Right lobe of liver (tissue), 6 donors: ENCODE results near the gene TMEM52. TPM values are rescaled to one million over a fixed set of nuclear protein-coding genes. Genes with fewer than 3 reads are reported as not detected.

Source experiments
- ATAC-seq, 4 donors: fragments of 200-7000 bp; cut with Tn5 transposase; one replicate each; pipeline ENCODE4 v1.9.1; 2020; ENCODE audit warnings: mild to moderate bottlenecking in 4 of 4, moderate library complexity in 4 of 4
- DNase-seq, 3 donors: peaks; one replicate each; pipeline ENCODE4 v3.0.0-alpha.2; 2020
- H3K27ac ChIP-seq, 3 donors: fragments of 200-600 bp; one replicate each; pipeline ENCODE4 v1.8.0; 2022
- H3K27me3 ChIP-seq, 2 donors: fragments of 200-600 bp; one replicate each; pipeline ENCODE4 v1.8.0; 2022
- H3K36me3 ChIP-seq, 4 donors: fragments of 200-600 bp; sonication (generic) in 1 of 4; one replicate each; pipeline versions ENCODE4 v1.5.1 to v1.8.0; 2017 to 2022; ENCODE audit warnings: control low read depth in 1 of 4
- H3K4me1 ChIP-seq, 4 donors: fragments of 200-600 bp; sonication (generic) in 1 of 4; one replicate each; pipeline versions ENCODE4 v1.5.1 to v1.8.0; 2017 to 2022; ENCODE audit warnings: control low read depth in 1 of 4
- H3K4me3 ChIP-seq, 3 donors: fragments of 200-600 bp; one replicate each; pipeline ENCODE4 v1.8.0; 2022
- H3K9me3 ChIP-seq, 4 donors: fragments of 200-600 bp; sonication (generic) in 1 of 4; one replicate each; pipeline versions ENCODE4 v1.5.1 to v1.8.0; 2017 to 2022; ENCODE audit warnings: control low read depth in 1 of 4
- CTCF ChIP-seq, 4 donors: fragments of 200-600 bp in 3 of 4; fragments of 450-650 bp in 1 of 4; IDR thresholded peaks; one replicate each; pipeline versions ENCODE4 v1.5.1 to v1.8.0; 2016 to 2022; ENCODE audit warnings: antibody characterized with exemption in 4 of 4, mild to moderate bottlenecking in 2 of 4
- POLR2A ChIP-seq: fragments of 450-650 bp; IDR thresholded peaks from one replicate; pipeline ENCODE4 v1.6.1; 2017; ENCODE audit warnings: antibody characterized with exemption, mild to moderate bottlenecking
- WGBS: methylation state at CpG from one replicate; pipeline ENCODE4 v1.1.6; 2018; ENCODE audit warnings: low coverage, low lambda C conversion rate; ENCODE audit not compliant: insufficient coverage; ENCODE audit errors: missing lambda C conversion rate; 5-methylcytosine and 5-hydroxymethylcytosine counted together
- intact Hi-C, 2 donors: fragments of 100-400 bp; cut with DNase I; formaldehyde crosslinking; loops; one replicate each; pipeline versions ENCODE4 v1.11.2 to v1.14.1; 2022
- total RNA-seq, 6 experiments: library from RNA; depleted of rRNA in 2 of 6; stranded (reverse); fragments of >200 nt in 2 of 6; fragmentation: NEBNext Ultra II Directional in 3 of 6; extraction: Animal tissue kit (Norgen Biotek cat#: 25700) in 3 of 6; gene quantifications; one replicate each; pipeline versions ENCODE4 v1.1.0 to v1.2.4, GENCODE V29; 2016 to 2023
- donor health status: DM: no; HTN: yes; CAD: no.
- donor health status: DM: no; HTN: no; CAD: no.
- donor health status: DM: no; HTN: no; CAD: no.
- donor health status: DM: no; HTN: yes; CAD: no.
- donor health status: DM: no; HTN: yes; CAD: no.

Gene TMEM52
- total RNA-seq, 6 experiments from 2014 or later, result 2.3 to 13.2 (median 6.0) TPM

GRCh38 chr1:1939296-1940122, 20.4 kb upstream of the TMEM52 start:
- Histone ChIP-seq H3K27me3 (no peaks in the 10 kb centered on the region), H3K4me3 (no peak overlapping the region), H3K9me3 (no peaks in the 10 kb centered on the region), H3K27ac (no peak overlapping the region), H3K4me1 (peaks cover 0 to 8% (median 0%) of the 10 kb centered on the region in 4 donors), H3K36me3 (no peaks in the 10 kb centered on the region)
- 83% methylated on average over 12 of the region's 28 CpGs for WGBS
- intact Hi-C loops, result no loop called here
- ATAC-seq, result no peak
- DNase-seq, result peak in 1 of 3 donors; percentile 44
- TF ChIP-seq CTCF (IDR thresholded peaks at IDR 0.05) (no peak), POLR2A (no peak)

- Histone ChIP-seq H3K27me3 (no peaks in the 10 kb centered on the region), H3K9me3 (no peaks in the 10 kb centered on the region), H3K4me3 (no peak overlapping the region), H3K27ac (no peak overlapping the region), H3K4me1 (peaks cover 0 to 8% (median 0%) of the 10 kb centered on the region in 4 donors), H3K36me3 (no peaks in the 10 kb centered on the region)
- ATAC-seq (no peak), DNase-seq (peak in 1 of 3 donors; percentile 22)
- 89% methylated on average over 14 of the region's 24 CpGs for WGBS
- no peak for TF ChIP-seq CTCF (IDR thresholded peaks at IDR 0.05)
- no peak for TF ChIP-seq POLR2A
- intact Hi-C loops, result no loop called here
Measured at GRCh38 chr1:1938613-1939295, 19.7 kb upstream of the TMEM52 start.

GRCh38 chr1:1938276-1938573, 19.1 kb upstream of the TMEM52 start:
- TF ChIP-seq CTCF (IDR thresholded peaks at IDR 0.05) (no peak), POLR2A (no peak)
- Histone ChIP-seq H3K4me3 (no peak overlapping the region), H3K27me3 (no peaks in the 10 kb centered on the region), H3K4me1 (peaks cover 0 to 8% (median 0%) of the 10 kb centered on the region in 4 donors), H3K27ac (no peak overlapping the region), H3K9me3 (no peaks in the 10 kb centered on the region), H3K36me3 (no peaks in the 10 kb centered on the region)
- WGBS, result 72% methylated on average over 5 of the region's 6 CpGs
- ATAC-seq (no peak), DNase-seq (peak in 1 of 3 donors; percentile 25)
- intact Hi-C loops, result no loop called here

GRCh38 chr1:1937549-1938275, 18.6 kb upstream of the TMEM52 start:
- ATAC-seq (no peak), DNase-seq (peak in 1 of 3 donors; percentile 27)
- no peaks in the 10 kb centered on the region for H3K36me3 ChIP-seq

More at GRCh38 chr1:1937549-1938275, 18.6 kb upstream of the TMEM52 start:
- TF ChIP-seq POLR2A (no peak), CTCF (IDR thresholded peaks at IDR 0.05) (no peak)
- no peaks in the 10 kb centered on the region for H3K27me3 ChIP-seq
- intact Hi-C loops, result no loop called here
- no peaks in the 10 kb centered on the region for H3K9me3 ChIP-seq
- peaks cover 0 to 8% (median 0%) of the 10 kb centered on the region in 4 donors for H3K4me1 ChIP-seq
- H3K27ac ChIP-seq, result no peak overlapping the region
- H3K4me3 ChIP-seq, result no peak overlapping the region
- WGBS, result 58% methylated on average over 8 of the region's 16 CpGs
